Pulmonary artery endothelial cell (primary cell): ENCODE results near the gene OSM. TPM values are rescaled to one million over a fixed set of nuclear protein-coding genes. Genes with fewer than 3 reads are reported as not detected.
"Not testable (repeated sequence)": the region's sequence is repeated elsewhere in the genome, so short reads cannot be mapped to it uniquely, and the experiment has no call there.

ENCODE experiments used
- DNase-seq: peaks from one replicate; pipeline ENCODE4 v3.0.0-alpha.2; 2011; ENCODE audit warnings: low read depth, low spot score
- total RNA-seq: library from RNA; depleted of rRNA; stranded (reverse); fragments of >200 nt; gene quantifications from 2 replicates; pipeline ENCODE4 v1.2.3, GENCODE V29; 2014

Gene OSM
- total RNA-seq, 1 donor from 2014 or later, result not detected

DNA sequence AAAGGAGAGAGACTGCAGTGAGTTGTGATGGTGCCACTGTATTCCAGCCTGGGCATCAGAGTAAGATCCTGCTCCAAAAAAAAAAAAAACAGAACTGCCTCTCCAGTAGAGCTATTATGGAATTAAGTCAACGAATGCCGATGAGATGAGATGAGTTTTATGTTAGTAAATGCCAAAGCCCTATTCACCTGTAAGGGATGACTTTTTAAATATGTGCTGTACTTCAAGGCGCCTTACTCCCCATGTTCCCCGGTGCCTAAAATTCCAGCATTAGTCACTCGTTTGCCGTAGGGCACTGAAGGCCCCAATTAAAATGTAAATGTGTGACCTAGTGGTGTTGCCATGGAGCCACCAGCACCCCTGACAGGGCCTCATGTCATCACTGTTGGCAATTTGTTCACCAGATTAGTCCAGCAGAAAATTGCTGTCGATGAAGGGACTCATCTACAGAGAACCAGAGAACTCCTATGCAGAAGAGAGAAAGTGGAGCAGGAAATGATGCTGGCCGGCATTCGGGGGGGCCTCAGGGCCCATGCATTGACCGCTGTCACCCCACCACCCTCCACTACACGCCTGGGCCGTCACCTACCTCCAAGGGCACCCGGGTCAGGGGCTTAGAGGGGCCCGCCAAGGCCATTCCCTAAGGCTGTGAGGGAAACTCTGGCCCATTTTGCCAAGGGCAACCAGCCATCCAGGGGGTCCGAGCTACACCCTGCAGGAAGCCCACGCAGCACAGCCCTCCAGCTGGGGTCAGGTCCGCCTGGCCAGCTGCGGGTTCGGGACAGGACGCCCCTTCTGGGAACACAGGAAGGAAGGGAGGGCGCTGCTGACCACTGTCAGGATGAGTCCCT lies 37.9 kb downstream of the OSM start:
- no peak for DNase-seq

DNA sequence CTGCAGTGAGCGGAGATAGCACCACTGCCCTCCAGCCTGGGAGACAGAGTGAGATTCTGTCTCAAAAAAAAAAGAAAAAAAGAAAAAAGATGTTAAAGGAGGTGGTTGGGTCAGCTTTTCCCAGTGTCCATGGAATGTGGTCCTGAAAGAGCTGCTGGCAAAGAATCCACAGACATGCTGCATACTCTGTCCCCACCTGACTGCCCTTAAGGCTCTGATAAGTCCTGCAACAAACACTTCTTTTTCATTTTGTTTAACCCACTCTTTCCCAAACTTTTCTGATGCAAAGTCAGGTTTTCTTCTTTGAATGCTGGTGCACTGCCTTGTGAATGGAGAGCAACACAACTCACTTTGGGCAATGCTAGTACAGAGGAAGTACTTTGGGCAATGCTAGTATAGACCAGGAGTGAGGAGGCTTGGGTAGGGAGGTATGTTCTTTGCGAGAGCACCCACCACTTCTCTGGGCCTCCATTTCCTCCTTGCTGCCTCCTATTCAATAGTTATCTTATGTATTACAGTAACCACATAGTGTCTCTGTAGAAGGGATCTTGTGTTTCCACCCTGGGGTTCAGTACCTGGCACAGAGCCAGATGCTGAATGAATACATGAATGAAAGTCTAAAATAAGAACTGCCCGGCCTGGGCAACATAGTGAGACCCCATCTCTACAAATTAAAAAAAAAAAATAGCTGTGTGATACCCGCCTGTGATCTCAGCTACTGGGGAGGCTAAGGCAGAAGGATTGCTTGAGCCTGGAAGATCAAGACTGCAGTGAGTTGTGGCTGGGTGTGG lies 39.0 kb downstream of the OSM start:
- no peak for DNase-seq

DNA sequence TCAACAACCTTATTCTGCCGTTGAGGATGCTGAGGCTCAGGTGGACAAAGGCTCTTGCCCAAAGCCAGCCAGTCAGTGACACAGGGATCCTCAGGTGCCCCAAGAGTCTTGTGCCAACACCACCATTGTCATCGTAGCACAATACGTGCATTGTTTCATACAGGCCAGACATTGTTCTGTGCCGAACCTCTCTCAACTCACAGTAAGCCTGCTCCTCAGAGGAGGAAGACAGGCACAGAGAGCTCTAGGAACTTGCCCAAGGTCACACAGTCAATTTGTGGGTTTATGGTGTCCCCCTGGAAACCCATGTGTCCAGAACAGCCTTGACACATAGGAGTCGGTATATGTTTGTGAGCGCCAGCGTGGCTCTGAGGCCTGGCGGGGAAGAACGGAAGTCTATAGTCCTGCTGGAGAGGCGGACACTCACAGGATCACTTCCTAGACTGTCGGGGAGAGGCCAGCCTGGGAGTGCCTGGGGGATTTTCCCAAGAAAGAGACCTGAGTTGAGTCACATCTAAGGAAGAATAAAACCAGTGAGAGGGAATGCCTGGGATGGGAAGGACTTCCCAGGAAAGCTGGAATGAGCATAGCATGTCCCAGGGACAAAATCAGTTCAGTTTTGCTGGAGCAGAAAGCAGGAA lies 40.3 kb downstream of the OSM start:
- no peak for DNase-seq

DNA sequence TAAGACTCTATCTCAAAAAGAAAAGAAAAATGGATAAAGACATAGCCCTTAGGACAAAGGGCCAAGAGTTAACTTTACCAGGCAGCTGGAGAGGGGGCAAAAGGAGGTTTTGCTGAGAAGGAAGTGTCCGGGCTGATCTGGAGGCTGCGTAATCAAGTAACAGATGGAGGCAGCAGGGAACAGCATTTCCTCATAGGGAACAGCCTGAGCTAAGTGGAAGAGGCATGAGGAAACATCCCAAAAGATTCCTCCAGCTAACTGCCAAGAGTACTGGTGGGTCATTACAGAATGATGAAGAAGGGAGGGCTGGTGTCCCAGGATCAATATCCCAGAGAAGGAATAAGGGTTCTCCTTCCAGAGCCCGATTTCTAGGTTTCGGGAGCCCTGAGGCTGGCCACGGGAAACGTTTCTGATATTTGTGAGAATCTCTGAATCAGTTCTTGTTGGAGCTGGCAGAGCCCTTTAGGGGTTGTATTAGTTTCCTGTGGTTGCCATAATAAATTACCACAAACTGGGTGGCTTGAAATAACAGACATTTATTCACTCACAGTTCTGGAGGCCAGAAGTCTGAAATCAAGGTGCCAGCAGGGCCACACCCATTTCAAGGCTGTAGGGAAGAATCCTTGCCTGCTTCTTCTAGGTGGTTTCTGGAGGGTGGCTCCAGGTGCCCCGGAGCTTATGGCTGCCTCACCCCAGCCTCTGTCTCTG lies 41.3 kb downstream of the OSM start:
- no peak for DNase-seq

DNA sequence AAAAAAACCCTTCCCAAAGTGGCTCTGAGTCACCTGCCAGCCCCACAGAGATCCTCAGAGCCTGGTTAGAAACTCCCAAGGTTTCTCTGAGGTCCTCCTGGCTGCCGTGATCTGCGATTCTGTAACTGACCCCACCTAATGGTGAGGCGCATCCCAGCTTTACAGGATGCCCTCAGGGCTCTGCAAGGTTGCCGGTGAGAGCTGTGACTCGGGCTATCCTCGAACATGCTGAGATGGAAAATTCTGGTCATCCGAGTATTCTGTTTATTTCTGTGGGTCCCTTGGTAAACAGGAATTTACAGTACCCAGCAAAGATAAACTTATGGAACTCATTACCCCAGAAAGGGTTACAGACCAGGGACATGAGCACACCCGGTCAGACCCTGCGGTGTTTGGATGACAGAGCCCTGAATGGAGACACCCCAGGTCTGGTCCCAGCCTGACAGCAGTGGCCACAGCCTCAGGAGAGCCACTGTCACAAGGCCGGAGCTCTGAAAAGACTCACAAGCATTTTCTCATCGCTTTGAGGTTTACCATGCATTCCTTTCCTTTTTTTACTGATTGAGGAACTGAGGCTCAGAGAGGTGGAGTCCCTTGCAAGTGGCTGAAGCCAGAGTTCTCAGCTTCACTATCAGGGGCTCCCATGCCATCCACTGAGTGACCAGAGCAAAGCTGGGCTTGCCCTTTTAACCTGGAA lies 42.3 kb downstream of the OSM start:
- DNase-seq, result no peak

DNA sequence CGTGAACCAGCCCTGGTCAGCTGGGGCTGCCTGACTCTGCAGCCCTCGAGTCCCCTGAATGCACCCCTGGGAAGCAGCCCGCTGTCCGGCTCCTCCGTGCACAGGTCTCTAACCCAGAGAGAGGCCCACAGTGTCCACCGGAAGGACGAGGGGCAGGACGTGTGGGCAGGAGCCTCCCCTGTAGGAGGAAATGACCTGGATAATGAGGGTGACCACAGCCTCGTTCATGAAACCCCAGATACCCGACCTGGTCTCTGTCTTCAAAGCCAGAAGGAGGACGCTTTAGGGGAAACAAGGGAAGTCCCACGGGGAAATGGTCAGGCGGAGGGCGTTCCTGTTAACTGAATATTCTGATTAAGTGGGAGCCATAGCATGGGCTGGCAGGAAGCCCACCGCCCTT lies 43.3 kb downstream of the OSM start:
- DNase-seq, result no peak

DNA sequence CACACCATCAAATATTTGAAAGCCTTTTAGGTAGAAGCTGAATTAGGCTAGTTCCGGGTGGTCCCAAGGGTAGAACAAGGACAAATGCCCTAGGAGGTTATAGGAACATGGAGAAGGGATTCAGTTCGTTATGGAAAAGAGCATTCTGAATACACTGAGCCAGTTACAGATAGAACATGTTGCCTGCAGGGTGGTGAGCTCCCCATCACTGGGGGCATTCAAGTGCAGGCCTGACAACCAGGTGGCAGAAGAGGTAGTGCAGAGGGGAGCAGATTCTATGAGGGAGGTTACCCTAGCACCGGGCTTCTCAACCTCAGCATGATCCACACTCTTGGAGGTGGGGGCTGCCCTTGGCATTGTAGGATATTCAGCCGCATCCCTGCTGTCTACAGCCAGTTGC lies 44.3 kb downstream of the OSM start:
- no peak for DNase-seq

DNA sequence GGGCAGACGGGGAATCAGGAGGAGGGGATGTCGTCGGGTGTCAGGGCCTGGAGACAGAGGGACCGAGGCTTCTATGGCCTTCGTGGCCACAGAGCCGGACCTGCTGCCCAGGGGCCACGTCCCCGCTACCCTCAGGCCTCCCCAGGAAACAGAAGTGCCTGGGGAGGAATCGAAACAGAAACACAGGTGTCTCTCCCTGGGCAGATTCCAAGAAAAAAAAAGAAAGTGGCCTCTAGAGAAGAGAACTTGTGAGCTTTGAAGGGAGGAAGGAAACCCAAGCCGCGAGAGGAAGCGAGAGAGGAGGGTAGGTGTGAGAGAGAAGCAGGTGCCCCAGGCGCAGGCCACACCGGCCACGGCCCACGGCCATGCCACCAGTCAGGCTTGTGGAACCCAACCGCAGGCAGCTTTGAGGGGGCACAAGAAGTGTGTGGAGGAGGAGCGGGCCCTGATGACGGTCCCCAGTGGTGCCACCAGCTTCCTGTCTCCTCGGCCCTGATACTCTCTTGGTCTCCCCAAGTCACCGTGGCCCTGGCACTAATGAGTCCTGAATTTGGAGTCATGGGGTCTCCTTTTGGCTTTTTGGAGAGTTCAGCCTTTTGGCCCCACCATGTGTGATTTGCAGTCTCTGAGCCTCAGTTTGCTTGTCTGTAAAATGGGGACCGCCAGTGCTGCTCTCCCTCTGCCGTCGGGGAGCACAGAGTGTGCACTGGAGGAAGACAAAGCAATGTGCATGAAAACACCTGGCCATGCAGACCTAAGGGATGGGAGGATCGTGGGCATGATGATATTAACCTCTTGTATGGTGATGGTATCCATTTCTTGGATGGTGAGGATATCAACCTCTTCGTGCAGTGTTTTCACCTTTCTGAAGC lies 45.3 kb downstream of the OSM start:
- no peak for DNase-seq

DNA sequence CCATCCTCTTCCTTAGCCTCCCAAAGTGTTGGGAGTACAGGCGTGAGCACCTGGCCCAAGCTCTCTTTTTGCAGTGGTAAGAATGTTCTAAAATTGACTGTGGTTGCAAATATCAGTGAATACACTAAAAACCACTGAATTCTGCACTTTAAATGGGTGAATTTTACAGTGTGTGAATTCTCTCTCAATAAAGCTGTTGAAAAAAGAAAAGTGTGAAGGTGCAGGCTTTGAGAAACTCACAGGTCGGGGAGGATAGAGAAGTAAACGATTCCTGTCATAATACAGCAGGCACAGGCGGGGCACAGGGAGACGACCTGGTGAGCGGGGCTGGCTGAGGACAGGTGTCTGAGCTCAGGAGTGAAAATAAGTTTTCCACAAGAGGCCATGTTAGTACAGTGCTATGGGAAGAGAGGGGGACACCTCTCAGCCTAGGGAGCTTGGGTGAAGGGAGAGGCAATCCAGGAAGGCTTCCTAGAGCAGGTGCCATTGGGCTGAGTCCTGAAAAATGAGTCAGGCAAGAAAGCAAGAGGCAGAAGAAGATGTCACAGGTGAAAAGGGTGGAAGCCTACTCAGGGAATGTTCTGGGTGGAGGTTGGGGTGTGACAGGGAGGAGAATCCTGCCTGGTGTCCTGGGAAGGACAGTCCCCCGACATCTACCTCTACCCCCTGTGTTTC lies 46.2 kb downstream of the OSM start:
- no peak for DNase-seq

DNA sequence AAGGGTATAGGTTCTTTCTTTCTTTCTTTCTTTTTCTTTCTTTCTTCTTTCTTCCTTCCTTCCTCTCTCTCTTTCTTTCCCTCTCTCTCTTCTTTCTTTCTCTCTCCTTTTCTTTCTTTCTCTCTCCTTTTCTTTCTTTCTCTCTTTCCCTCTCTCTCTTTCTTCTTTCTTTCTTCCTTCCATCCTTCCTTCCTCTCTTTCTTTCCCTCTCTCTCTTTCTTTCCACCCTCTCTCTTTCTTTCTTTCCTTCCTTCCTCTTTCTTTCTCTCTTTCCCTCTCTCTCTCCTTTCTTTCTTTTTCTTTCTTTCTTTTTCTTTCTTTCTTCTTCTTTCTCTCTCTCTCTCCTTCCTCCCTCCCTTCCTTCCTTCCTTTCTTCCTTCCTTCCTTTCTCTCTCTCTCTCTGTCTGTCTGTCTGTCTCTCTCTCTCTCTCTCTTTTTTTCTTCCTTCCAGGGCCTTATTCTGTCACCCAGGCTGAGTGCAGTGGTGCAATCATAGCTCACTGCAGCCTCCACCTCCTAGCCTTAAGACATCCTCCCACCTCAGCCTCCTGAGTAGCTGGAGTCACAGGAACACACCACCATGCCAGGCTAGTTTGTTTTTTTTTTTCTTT lies 46.9 kb downstream of the OSM start:
- no peak for DNase-seq

DNA sequence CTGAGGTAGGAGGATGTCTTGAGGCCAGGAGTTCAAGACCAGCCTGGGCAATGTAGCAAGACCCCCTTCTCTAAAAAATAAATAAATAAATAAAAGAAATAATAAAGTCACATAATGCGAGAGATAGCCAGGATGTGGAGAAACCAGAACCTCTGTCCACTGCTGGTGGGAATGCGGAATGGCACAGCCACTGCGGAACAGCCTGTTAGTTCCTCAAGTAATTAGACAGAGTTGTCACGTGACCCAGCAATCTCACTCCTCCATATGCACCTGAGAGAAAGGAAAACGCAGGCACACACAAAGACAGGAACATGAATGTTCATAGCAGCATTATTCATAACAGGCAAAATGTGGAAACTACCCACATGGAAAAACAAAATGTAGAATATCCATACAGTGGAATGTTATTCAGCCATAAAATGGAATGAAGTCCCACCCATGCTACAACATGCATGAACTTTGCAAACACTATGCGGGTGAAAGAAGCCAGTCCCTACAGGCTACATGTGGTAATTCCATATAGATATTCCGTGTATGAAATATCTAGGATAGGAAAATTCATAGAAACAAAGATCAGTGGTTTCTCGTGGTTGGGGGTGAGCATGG lies 47.5 kb downstream of the OSM start:
- no peak for DNase-seq

DNA sequence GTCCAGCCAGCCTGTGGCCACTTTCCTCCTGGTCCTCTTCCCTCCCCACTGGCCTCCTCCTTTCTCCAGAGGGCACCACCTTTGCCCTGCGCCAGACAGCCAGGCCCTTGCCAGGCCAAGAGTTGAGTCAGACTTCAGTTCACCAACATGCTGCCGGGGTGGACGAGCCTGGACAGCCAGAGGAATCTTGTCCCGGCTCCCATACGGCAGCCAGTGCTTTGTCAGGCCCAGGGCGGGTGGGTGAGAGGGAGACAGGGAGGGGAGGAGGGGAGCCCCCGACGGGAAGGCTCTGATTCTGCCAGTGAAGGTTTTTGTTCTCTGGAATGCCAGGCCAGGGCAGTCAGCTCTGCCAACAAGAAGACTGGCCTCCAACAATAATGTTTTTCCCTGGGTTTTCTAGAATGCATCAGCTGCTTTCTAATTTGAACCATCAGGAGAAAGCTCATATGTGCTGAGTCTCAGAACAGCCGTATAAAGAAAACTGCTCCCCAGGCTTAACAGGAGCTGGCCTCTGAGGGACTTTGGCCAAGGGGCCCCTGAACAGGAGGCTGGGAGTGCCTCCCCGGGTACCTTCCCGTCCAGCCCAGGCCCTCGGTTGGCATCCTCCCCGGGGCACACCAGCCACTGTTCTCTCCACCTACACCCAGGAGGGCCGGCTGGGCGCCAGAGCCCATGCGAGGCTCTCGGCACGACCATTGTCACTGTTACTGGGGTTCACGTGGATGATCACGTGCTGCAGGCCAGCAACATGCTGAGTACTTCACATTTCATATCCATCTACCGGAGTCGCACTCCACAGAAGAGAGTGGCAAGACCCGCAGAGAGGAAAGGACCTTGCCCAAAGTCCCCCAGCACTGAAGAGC lies 48.7 kb downstream of the OSM start:
- no peak for DNase-seq

DNA sequence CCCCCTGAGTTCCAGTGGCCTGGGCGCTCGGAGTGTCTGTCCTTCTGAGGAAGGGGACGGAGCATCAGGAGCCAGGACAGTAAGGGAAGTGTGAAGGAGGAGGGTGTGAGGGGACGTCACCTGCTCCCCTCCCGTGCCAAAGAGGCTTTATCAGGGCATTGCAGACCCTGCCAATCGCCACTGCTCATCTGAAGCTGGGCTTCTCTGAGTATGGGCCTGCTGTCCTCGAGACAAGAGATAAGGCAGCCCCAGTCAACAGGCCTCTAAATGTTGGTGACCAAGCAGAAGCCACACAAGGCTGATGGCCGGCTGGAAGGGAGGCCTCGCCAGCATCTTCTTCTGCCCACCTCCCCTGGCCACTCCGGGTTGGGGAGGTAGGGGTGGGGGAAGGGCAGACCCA lies 49.9 kb downstream of the OSM start:
- no peak for DNase-seq

DNA sequence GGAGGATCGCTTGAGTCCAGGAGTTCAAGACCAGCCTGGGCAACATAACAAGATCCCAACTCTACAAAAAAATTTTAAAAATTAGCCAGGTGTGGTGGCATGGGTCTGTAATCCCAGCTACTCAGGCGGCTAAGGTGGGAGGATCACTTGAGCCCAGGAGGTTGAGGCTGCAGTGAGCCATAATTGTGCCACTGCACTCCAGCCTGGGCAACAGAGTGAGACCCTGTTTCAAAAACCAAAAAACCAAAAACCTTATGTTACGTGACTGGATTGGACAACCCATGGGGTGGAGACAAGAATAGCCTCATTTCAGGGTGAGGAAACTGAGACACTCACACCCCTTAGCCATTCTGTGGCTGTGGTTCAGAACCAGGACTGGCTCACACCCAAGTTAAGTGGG lies 50.4 kb downstream of the OSM start:
- DNase-seq, result not testable (repeated sequence)

DNA sequence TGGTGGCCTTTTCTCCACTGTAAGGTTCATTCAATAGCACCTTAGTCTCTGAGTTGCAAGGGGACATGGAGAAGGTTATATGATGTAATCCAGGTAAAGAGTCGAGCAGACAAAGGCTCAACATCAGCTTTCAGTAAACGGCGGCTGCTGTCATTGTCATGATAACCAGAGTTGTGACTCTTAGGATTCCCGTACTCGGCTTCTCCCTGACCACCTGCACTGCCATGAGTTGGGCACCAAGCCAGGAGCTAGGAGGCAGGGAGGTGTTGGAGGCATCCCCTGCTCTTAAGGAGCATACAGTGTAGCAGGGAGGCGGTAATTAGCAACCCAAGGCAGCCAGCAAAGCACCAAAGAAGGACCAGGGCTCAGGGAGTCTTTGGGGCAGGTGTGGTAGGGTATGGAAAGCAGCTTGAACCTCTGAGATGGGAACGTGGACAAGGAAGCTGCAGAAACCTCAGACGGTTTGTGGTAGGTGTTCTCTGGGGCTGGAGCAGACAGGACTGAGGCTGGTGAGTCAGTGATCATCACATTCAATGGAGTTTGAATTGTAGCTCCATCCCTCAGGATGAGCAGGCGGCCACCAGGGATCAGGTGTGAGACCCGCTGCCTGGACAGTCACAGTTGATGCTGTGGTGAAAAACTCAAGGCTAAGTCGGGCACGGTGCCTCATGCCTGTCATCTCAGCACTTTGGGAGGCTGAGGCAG lies 51.8 kb downstream of the OSM start:
- no peak for DNase-seq

DNA sequence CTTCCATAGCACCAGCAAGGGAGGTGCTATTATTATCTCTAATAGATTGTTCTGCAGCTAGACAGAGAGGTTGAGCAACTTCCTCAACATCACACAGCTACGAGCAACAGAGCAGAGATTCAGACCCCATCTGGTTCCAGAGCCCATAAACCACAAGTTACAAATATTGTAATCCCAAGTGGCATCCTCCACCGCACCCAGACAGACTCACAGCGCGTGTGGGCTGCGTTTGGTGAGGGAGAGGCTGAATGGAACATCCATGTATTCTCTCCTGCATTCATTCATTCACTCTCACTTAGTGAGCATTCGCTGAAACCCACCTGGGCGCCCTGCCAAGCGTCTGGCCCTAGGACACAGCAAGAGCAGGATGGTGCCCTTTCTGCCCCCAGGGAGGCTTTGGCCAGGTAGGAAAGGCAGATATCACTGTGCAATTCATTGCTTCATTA lies 53.6 kb downstream of the OSM start:
- no peak for DNase-seq
